IMR-90 (cell line): Measurements from ENCODE around the gene SYT11.

Experiments
- BHLHE40 ChIP-seq: fragments of 150-350 bp; IDR thresholded peaks from 2 replicates; pipeline ENCODE4 v1.6.1; 2016; ENCODE audit warnings: mild to moderate bottlenecking, low read depth, low read length
- CHD1 ChIP-seq: IDR thresholded peaks from 2 replicates; pipeline ENCODE4 v1.6.1; 2012; ENCODE audit warnings: low read depth, low read length, improper control_type of control experiment
- CTCF ChIP-seq: conservative IDR thresholded peaks from 2 replicates; pipeline ENCODE4 v1.5.1; 2012; ENCODE audit warnings: mild to moderate bottlenecking, low read depth, low read length, improper control_type of control experiment
- POLR2A ChIP-seq: IDR thresholded peaks from 2 replicates; pipeline ENCODE4 v1.6.1; 2012; ENCODE audit warnings: mild to moderate bottlenecking, low read depth, low read length
- RAD21 ChIP-seq: IDR thresholded peaks from 2 replicates; pipeline ENCODE4 v1.6.1; 2012; ENCODE audit warnings: low read length, improper control_type of control experiment

DNA sequence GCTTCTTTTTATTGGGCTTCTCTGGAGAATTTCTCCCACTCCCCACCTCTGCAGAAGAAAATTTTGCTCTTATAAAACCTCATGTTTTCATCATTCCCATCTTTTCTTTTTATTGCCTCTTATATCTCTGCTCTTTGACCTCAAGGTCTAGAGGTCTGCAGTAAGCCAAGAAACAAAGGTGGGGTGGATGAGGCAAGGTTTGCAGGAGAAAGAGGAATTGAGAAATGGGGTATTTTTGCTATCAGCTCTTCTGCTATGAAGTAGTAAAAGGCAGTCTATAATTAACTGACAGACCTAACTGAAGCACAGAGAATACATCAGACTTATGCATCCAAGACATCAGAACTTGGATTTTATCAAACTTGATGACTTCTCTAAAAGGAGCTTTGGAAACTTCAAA is 22.9 kb downstream of the SYT11 start:
- TF ChIP-seq CTCF (no peak), POLR2A (no peak), RAD21 (no peak), CHD1 (no peak), BHLHE40 (no peak)
